B cell (primary cell): ENCODE data around the gene CHRNA4. TPM values are rescaled to one million over a fixed set of nuclear protein-coding genes. Genes with fewer than 3 reads are reported as not detected.

Source experiments
- ATAC-seq: fragments of 200-7000 bp; cut with Tn5 transposase; one replicate; pipeline ENCODE4 v1.10.0; 2021; ENCODE audit warnings: low read depth, mild to moderate bottlenecking, moderate number of reproducible peaks, moderate library complexity
- CTCF ChIA-PET: fragments of 350-600 bp; sonication (Branson Sonifier 250); formaldehyde crosslinking; loops from one replicate; lab custom pipeline; 2021; ENCODE audit warnings: antibody characterized with exemption, inconsistent platforms; lab: Charles Lee
- POLR2A ChIA-PET: fragments of 350-600 bp; sonication (Branson Sonifier 250); formaldehyde crosslinking; loops from one replicate; lab custom pipeline; 2021; ENCODE audit warnings: antibody characterized with exemption; lab: Charles Lee
- DNase-seq: peaks from one replicate; pipeline ENCODE4 v3.0.0; 2013
- H2AFZ ChIP-seq: 2 replicates; pipeline ENCODE4 v1.6.1; 2012; ENCODE audit warnings: mild to moderate bottlenecking, low read depth, low read length; ENCODE audit not compliant: insufficient read depth, poor library complexity, severe bottlenecking
- H3K27ac ChIP-seq, 2 donors: 1 replicate in 1 of 2; 2 replicates in 1 of 2; pipeline ENCODE4 v1.5.1; 2012 to 2013; ENCODE audit warnings: low read length in 2 of 2, mild to moderate bottlenecking in 2 of 2, moderate library complexity in 1 of 2
- H3K27me3 ChIP-seq, 4 experiments: fragments of 200-600 bp in 1 of 4; sonication (generic) in 1 of 4; replicated peaks in 1 of 4; 1 replicate in 2 of 4; 2 replicates in 2 of 4; pipeline versions ENCODE4 v1.6.1 to v1.7.0; 2013 to 2016; ENCODE audit warnings: low read length in 3 of 4, mild to moderate bottlenecking in 2 of 4, mixed read lengths in 1 of 4, moderate library complexity in 1 of 4; ENCODE audit not compliant: insufficient read depth in 4 of 4, control insufficient read depth in 3 of 4; ENCODE audit errors: control extremely low read depth in 1 of 4
- H3K36me3 ChIP-seq, 2 experiments: replicated peaks in 1 of 2; 1 replicate in 1 of 2; 2 replicates in 1 of 2; pipeline versions ENCODE4 v1.6.1 to v1.7.1; 2013; ENCODE audit warnings: low read length in 1 of 2; ENCODE audit not compliant: insufficient read depth in 2 of 2, control insufficient read depth in 1 of 2; ENCODE audit errors: control extremely low read depth in 1 of 2, extremely low read depth in 1 of 2
- H3K4me1 ChIP-seq, 2 donors: fragments of 200-600 bp in 1 of 2; sonication (generic) in 1 of 2; 1 replicate in 1 of 2; 2 replicates in 1 of 2; pipeline versions ENCODE4 v1.5.1 to v1.6.1; 2013 to 2017; ENCODE audit warnings: low read length in 2 of 2; ENCODE audit not compliant: control insufficient read depth in 2 of 2, insufficient read depth in 2 of 2
- H3K4me2 ChIP-seq: replicated peaks from 2 replicates; pipeline ENCODE3; 2012; ENCODE audit warnings: mild to moderate bottlenecking, low read depth, low read length; ENCODE audit not compliant: poor library complexity, severe bottlenecking
- H3K4me3 ChIP-seq, 5 experiments: fragments of 200-600 bp in 1 of 5; sonication (generic) in 1 of 5; 1 replicate in 3 of 5; 2 replicates in 2 of 5; pipeline versions ENCODE4 v1.5.1 to v1.7.0; 2011 to 2016; ENCODE audit warnings: low read length in 4 of 5, mild to moderate bottlenecking in 4 of 5, low read depth in 2 of 5, control low read depth in 1 of 5, moderate library complexity in 1 of 5; ENCODE audit not compliant: insufficient read depth in 1 of 5; ENCODE audit errors: control extremely low read depth in 1 of 5, extremely low read depth in 1 of 5
- H3K79me2 ChIP-seq: fragments of 200-600 bp; sonication (generic); one replicate; pipeline ENCODE4 v1.6.0; 2016; ENCODE audit warnings: low read length; ENCODE audit not compliant: control insufficient read depth, insufficient read depth
- H3K9ac ChIP-seq: fragments of 200-600 bp; sonication (generic); 2 replicates; pipeline ENCODE4 v1.6.1; 2017; ENCODE audit warnings: mild to moderate bottlenecking, low read length, moderate library complexity
- H3K9me3 ChIP-seq, 3 donors: one replicate each; pipeline versions ENCODE4 v1.6.1 to v1.7.1; 2013; ENCODE audit warnings: low read length in 2 of 3; ENCODE audit not compliant: control insufficient read depth in 2 of 3, insufficient read depth in 1 of 3; ENCODE audit errors: control extremely low read depth in 1 of 3
- H4K20me1 ChIP-seq: 2 replicates; pipeline ENCODE4 v1.6.0; 2012; ENCODE audit warnings: mild to moderate bottlenecking, low read length; ENCODE audit not compliant: insufficient read depth, control insufficient read depth, poor library complexity, severe bottlenecking
- H3K27ac Mint-ChIP-seq: one replicate; pipeline ENCODE4 v1.8.0; 2021; ENCODE audit warnings: mixed read lengths
- H3K27me3 Mint-ChIP-seq: one replicate; pipeline ENCODE4 v1.8.0; 2021; ENCODE audit warnings: mixed read lengths
- H3K4me1 Mint-ChIP-seq: one replicate; pipeline ENCODE4 v1.8.0; 2021; ENCODE audit warnings: mixed read lengths
- H3K4me3 Mint-ChIP-seq: one replicate; pipeline ENCODE4 v1.8.0; 2021; ENCODE audit warnings: mixed read lengths
- H3K9me3 Mint-ChIP-seq: one replicate; pipeline ENCODE4 v1.8.0; 2022; ENCODE audit warnings: mixed read lengths; ENCODE audit not compliant: insufficient read depth
- CTCF ChIP-seq: fragments of 200-600 bp; IDR thresholded peaks from one replicate; pipeline ENCODE4 v1.8.0; 2022; ENCODE audit warnings: antibody characterized with exemption, mild to moderate bottlenecking
- EZH2 ChIP-seq: IDR thresholded peaks from 2 replicates; pipeline ENCODE4 v1.6.1; 2012; ENCODE audit warnings: borderline replicate concordance, low read depth, mild to moderate bottlenecking, moderate library complexity, low read length; ENCODE audit not compliant: insufficient read depth, poor library complexity, severe bottlenecking
- WGBS: methylation state at CpG from one replicate; pipeline ENCODE4 v1.1.5; 2013; ENCODE audit warnings: missing lambda C conversion rate; ENCODE audit not compliant: insufficient coverage; 5-methylcytosine and 5-hydroxymethylcytosine counted together
- intact Hi-C: fragments of 100-400 bp; cut with micrococcal nuclease; formaldehyde crosslinking; loops from one replicate; pipeline ENCODE4 v1.10.0; 2022
- polyA plus RNA-seq: library from polyadenylated mRNA; depleted of rRNA; stranded (reverse); fragments of >200 nt; gene quantifications from 2 replicates; pipeline ENCODE4 v1.2.3, GENCODE V29; 2012
- total RNA-seq, 2 donors: library from RNA; stranded (reverse); fragments of 120-200 nt in 1 of 2; gene quantifications; 1 replicate in 1 of 2; 2 replicates in 1 of 2; pipeline versions ENCODE4 v1.2.3 to v1.2.4, GENCODE V29; 2013 to 2022

Gene CHRNA4
- total and polyA plus RNA-seq, 2 donors (not counting 1 experiment from before 2014, with no cell fraction given), result not detected

- Histone ChIP-seq H3K9ac (no peak overlapping the region), H3K27ac (no peak overlapping the region), H3K4me1 (no peaks in the 10 kb centered on the region), H3K36me3 (no peaks in the 10 kb centered on the region), H3K4me3 (no peak overlapping the region), H3K79me2 (no peaks in the 10 kb centered on the region), H3K27me3 (peaks cover 0 to 6% (median 0%) of the 10 kb centered on the region in 4 experiments), H2AFZ (no peak overlapping the region), H3K9me3 (peaks cover 0 to 4% (median 0%) of the 10 kb centered on the region in 3 donors), H3K4me2 (no peak overlapping the region), H4K20me1 (no peaks in the 10 kb centered on the region)
- DNase-seq (no peak), ATAC-seq (no peak)
- 91% methylated on average over 17 of the region's 17 CpGs for WGBS
- CTCF ChIA-PET, result no interaction called here
- Mint-ChIP-seq H3K4me1 (no peaks in the 10 kb centered on the region), H3K27ac (no peak overlapping the region), H3K27me3 (no peaks in the 10 kb centered on the region), H3K9me3 (no peaks in the 10 kb centered on the region), H3K4me3 (no peak overlapping the region)
- intact Hi-C loops, result no loop called here
- POLR2A ChIA-PET, result no interaction called here
- TF ChIP-seq CTCF (no peak), EZH2 (no peak)
Measured at GRCh38 chr20:63393566-63393965, 32.4 kb upstream of the CHRNA4 start.

GRCh38 chr20:63392465-63393365 lies 31.6 kb upstream of the CHRNA4 start:
- no peak overlapping the region for H3K4me3 Mint-ChIP-seq
- TF ChIP-seq EZH2, result no peak
- no peak for TF ChIP-seq CTCF
- H3K27ac Mint-ChIP-seq, result no peak overlapping the region
- no peaks in the 10 kb centered on the region for H3K79me2 ChIP-seq
- no peaks in the 10 kb centered on the region for H3K27me3 Mint-ChIP-seq
- H3K36me3 ChIP-seq, result no peaks in the 10 kb centered on the region
- WGBS, result 93% methylated on average over 14 of the region's 17 CpGs
- peaks cover 0 to 6% (median 0%) of the 10 kb centered on the region in 4 experiments for H3K27me3 ChIP-seq
- ChIA-PET CTCF (no interaction called here), POLR2A (no interaction called here)
- H3K27ac ChIP-seq, result no peak overlapping the region
- H3K4me3 ChIP-seq, result no peak overlapping the region
- H4K20me1 ChIP-seq, result no peaks in the 10 kb centered on the region
- no peak overlapping the region for H2AFZ ChIP-seq
- intact Hi-C loops, result no loop called here
- no peak overlapping the region for H3K4me2 ChIP-seq
- H3K9me3 Mint-ChIP-seq, result no peaks in the 10 kb centered on the region
- no peak overlapping the region for H3K9ac ChIP-seq
- no peaks in the 10 kb centered on the region for H3K4me1 ChIP-seq
- no peaks in the 10 kb centered on the region for H3K4me1 Mint-ChIP-seq
- H3K9me3 ChIP-seq, result peaks cover 0 to 11% (median 0%) of the 10 kb centered on the region in 3 donors
- DNase-seq (no peak), ATAC-seq (no peak)
